Measurements from ENCODE around the gene MALRD1.

DNA sequence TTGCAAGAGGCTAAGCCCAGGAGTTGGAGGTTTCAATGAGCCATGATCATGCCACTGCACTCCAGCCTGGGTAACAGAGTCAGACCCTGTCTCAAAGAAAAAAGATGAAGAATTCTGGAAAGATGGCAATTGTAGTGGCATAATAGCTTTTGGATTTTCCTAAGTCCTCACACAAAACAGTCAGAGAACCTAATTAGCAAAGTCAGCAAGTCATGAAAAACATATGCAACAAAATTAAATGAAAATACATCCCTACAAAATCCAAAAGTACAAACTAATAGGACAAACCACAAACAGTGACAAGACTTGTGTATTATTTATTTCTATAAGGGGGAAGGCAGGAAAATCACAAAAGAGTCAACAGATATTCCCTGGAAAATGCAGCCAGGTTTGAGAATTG, 405.4 kb downstream of the MALRD1 start:
- TF ChIP-seq ZNF396 (CRISPR knock-in tag; IDR thresholded peaks at IDR 0.05; ENCODE audit: borderline replicate concordance) (no peak), NFYB (CRISPR knock-in tag; conservative IDR thresholded peaks at IDR 0.05; ENCODE audit: low read depth) (no peak), GRHL2 (CRISPR knock-in tag; IDR thresholded peaks at IDR 0.05; ENCODE audit: insufficient replicate concordance, severe bottlenecking) (no peak), ZNF416 (CRISPR knock-in tag; IDR thresholded peaks at IDR 0.05) (no peak), NR2C2 (CRISPR knock-in tag; IDR thresholded peaks at IDR 0.05) (no peak), NR3C1 (CRISPR knock-in tag; conservative IDR thresholded peaks at IDR 0.05; ENCODE audit: low read depth) (no peak), EMX1 (CRISPR knock-in tag; IDR thresholded peaks at IDR 0.05) (no peak)
- TF ChIP-seq, protein P1, sequence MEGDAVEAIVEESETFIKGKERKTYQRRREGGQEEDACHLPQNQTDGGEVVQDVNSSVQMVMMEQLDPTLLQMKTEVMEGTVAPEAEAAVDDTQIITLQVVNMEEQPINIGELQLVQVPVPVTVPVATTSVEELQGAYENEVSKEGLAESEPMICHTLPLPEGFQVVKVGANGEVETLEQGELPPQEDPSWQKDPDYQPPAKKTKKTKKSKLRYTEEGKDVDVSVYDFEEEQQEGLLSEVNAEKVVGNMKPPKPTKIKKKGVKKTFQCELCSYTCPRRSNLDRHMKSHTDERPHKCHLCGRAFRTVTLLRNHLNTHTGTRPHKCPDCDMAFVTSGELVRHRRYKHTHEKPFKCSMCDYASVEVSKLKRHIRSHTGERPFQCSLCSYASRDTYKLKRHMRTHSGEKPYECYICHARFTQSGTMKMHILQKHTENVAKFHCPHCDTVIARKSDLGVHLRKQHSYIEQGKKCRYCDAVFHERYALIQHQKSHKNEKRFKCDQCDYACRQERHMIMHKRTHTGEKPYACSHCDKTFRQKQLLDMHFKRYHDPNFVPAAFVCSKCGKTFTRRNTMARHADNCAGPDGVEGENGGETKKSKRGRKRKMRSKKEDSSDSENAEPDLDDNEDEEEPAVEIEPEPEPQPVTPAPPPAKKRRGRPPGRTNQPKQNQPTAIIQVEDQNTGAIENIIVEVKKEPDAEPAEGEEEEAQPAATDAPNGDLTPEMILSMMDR (IDR thresholded peaks at IDR 0.05): no peak
- TF ChIP-seq, protein P2, sequence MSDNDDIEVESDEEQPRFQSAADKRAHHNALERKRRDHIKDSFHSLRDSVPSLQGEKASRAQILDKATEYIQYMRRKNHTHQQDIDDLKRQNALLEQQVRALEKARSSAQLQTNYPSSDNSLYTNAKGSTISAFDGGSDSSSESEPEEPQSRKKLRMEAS (CRISPR knock-in tag; IDR thresholded peaks at IDR 0.05): no peak
- TF ChIP-seq, protein P3, sequence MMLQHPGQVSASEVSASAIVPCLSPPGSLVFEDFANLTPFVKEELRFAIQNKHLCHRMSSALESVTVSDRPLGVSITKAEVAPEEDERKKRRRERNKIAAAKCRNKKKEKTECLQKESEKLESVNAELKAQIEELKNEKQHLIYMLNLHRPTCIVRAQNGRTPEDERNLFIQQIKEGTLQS (CRISPR knock-in tag; conservative IDR thresholded peaks at IDR 0.05): no peak
- TF ChIP-seq, protein P4, sequence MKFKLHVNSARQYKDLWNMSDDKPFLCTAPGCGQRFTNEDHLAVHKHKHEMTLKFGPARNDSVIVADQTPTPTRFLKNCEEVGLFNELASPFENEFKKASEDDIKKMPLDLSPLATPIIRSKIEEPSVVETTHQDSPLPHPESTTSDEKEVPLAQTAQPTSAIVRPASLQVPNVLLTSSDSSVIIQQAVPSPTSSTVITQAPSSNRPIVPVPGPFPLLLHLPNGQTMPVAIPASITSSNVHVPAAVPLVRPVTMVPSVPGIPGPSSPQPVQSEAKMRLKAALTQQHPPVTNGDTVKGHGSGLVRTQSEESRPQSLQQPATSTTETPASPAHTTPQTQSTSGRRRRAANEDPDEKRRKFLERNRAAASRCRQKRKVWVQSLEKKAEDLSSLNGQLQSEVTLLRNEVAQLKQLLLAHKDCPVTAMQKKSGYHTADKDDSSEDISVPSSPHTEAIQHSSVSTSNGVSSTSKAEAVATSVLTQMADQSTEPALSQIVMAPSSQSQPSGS (CRISPR knock-in tag; IDR thresholded peaks at IDR 0.05; ENCODE audit: borderline replicate concordance, low read depth): no peak
- TF ChIP-seq, protein P5, sequence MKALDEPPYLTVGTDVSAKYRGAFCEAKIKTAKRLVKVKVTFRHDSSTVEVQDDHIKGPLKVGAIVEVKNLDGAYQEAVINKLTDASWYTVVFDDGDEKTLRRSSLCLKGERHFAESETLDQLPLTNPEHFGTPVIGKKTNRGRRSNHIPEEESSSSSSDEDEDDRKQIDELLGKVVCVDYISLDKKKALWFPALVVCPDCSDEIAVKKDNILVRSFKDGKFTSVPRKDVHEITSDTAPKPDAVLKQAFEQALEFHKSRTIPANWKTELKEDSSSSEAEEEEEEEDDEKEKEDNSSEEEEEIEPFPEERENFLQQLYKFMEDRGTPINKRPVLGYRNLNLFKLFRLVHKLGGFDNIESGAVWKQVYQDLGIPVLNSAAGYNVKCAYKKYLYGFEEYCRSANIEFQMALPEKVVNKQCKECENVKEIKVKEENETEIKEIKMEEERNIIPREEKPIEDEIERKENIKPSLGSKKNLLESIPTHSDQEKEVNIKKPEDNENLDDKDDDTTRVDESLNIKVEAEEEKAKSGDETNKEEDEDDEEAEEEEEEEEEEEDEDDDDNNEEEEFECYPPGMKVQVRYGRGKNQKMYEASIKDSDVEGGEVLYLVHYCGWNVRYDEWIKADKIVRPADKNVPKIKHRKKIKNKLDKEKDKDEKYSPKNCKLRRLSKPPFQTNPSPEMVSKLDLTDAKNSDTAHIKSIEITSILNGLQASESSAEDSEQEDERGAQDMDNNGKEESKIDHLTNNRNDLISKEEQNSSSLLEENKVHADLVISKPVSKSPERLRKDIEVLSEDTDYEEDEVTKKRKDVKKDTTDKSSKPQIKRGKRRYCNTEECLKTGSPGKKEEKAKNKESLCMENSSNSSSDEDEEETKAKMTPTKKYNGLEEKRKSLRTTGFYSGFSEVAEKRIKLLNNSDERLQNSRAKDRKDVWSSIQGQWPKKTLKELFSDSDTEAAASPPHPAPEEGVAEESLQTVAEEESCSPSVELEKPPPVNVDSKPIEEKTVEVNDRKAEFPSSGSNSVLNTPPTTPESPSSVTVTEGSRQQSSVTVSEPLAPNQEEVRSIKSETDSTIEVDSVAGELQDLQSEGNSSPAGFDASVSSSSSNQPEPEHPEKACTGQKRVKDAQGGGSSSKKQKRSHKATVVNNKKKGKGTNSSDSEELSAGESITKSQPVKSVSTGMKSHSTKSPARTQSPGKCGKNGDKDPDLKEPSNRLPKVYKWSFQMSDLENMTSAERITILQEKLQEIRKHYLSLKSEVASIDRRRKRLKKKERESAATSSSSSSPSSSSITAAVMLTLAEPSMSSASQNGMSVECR (CRISPR knock-in tag; IDR thresholded peaks at IDR 0.05; ENCODE audit: borderline replicate concordance): no peak
